NCI-H2227 (cell line): Measurements from ENCODE around the gene ESPNL.

ENCODE experiments used
- DNase-seq: peaks from one replicate; lab custom pipeline; 2025; ENCODE audit not compliant: unreplicated experiment; lab: John Stamatoyannopoulos, UW

The ESPNL gene

GRCh38 chr2:238127165-238128060 lies 27.3 kb downstream of the ESPNL start:
- peak; percentile 26 for DNase-seq

- DNase-seq: no peak
These were observed 27.9 kb downstream of the ESPNL start for GRCh38 chr2:238128061-238128440.

GRCh38 chr2:238128534-238129001 lies 28.4 kb downstream of the ESPNL start:
- no peak for DNase-seq

- no peak for DNase-seq
These were observed 29.2 kb downstream of the ESPNL start for GRCh38 chr2:238129166-238130010.

GRCh38 chr2:238130111-238130695 lies 30.1 kb downstream of the ESPNL start:
- DNase-seq: no peak

- no peak for DNase-seq
These were observed 30.8 kb downstream of the ESPNL start for GRCh38 chr2:238130696-238131628.

- DNase-seq: no peak
These were observed 31.8 kb downstream of the ESPNL start for GRCh38 chr2:238131761-238132462.

- DNase-seq: no peak
These were observed 32.6 kb downstream of the ESPNL start for GRCh38 chr2:238132463-238133450.

- no peak for DNase-seq
These were observed 33.6 kb downstream of the ESPNL start for GRCh38 chr2:238133499-238134392.

GRCh38 chr2:238134393-238134785 lies 34.2 kb downstream of the ESPNL start:
- no peak for DNase-seq

GRCh38 chr2:238135601-238136150 lies 35.5 kb downstream of the ESPNL start:
- no peak for DNase-seq

GRCh38 chr2:238136820-238137537 lies 36.8 kb downstream of the ESPNL start:
- DNase-seq: no peak

GRCh38 chr2:238137885-238138284 lies 37.7 kb downstream of the ESPNL start:
- DNase-seq: no peak

- no peak for DNase-seq
These were observed 38.4 kb downstream of the ESPNL start, which contains the start of gene KLHL30 for GRCh38 chr2:238138331-238139195. TSS of gene KLHL30 (plus strand) at chr2:238138668. CDS start at chr2:238140755, 2,087 bp downstream.

- no peak for DNase-seq
These were observed 39.3 kb downstream of the ESPNL start for GRCh38 chr2:238139196-238140039.
